Measurements from ENCODE around the gene OR2L13. TPM values are rescaled to one million over a fixed set of nuclear protein-coding genes. Genes with fewer than 3 reads are reported as not detected.
"Not testable (repeated sequence)": the region's sequence is repeated elsewhere in the genome, so short reads cannot be mapped to it uniquely, and the experiment has no call there.

Gene OR2L13
- 0.12 TPM in 1 of 2 replicates, not detected in the other for total RNA-seq (2014; rRNA removed; shearing (Covaris generic))

GRCh38 chr1:248094884-248095283 is at the start of gene OR2L13:
Gene OR2L13, plus strand, starts transcription at chr1:248095184. Its CDS starts 4,192 bp downstream, at chr1:248099376.
- DNase-seq (ENCODE audit: low spot score), result no peak

- DNase-seq (ENCODE audit: low spot score), result no peak
Measured at GRCh38 chr1:248045209-248045608, 49.8 kb upstream of the OR2L13 start.

GRCh38 chr1:248046536-248046935 is 48.4 kb upstream of the OR2L13 start, which contains the start of gene OR2L3:
Gene OR2L3, plus strand, starts transcription at chr1:248046836. Its CDS starts 13,846 bp downstream, at chr1:248060682.
- no peak for DNase-seq (ENCODE audit: low spot score)

- no peak for DNase-seq (ENCODE audit: low spot score)
Measured at GRCh38 chr1:248047008-248047407, 48.0 kb upstream of the OR2L13 start.

- DNase-seq (ENCODE audit: low spot score), result no peak
Measured at GRCh38 chr1:248054671-248055070, 40.3 kb upstream of the OR2L13 start.

- no peak for DNase-seq (ENCODE audit: low spot score)
Measured at GRCh38 chr1:248055261-248055660, 39.7 kb upstream of the OR2L13 start.

- no peak for DNase-seq (ENCODE audit: low spot score)
Measured at GRCh38 chr1:248065071-248065470, 29.9 kb upstream of the OR2L13 start.

GRCh38 chr1:248065604-248066003 is 29.4 kb upstream of the OR2L13 start:
- DNase-seq (ENCODE audit: low spot score), result no peak

GRCh38 chr1:248083864-248084263 is 11.1 kb upstream of the OR2L13 start:
- DNase-seq (ENCODE audit: low spot score), result not testable (repeated sequence)

GRCh38 chr1:248098529-248098928 is 3.5 kb downstream of the OR2L13 start:
- DNase-seq (ENCODE audit: low spot score), result no peak

- no peak for DNase-seq (ENCODE audit: low spot score)
Measured at GRCh38 chr1:248102847-248103246, 7.9 kb downstream of the OR2L13 start.

- DNase-seq (ENCODE audit: low spot score), result no peak
Measured at GRCh38 chr1:248111157-248111556, 16.2 kb downstream of the OR2L13 start.

- peak; percentile 29 for DNase-seq (ENCODE audit: low spot score)
Measured at GRCh38 chr1:248114890-248115289, 19.9 kb downstream of the OR2L13 start.

- no peak for DNase-seq (ENCODE audit: low spot score)
Measured at GRCh38 chr1:248127653-248128052, 32.7 kb downstream of the OR2L13 start.

GRCh38 chr1:248136811-248137210 is 41.8 kb downstream of the OR2L13 start:
- DNase-seq (ENCODE audit: low spot score), result no peak

GRCh38 chr1:248140846-248141245 is 45.9 kb downstream of the OR2L13 start:
- no peak for DNase-seq (ENCODE audit: low spot score)

GRCh38 chr1:248143311-248143710 is 48.3 kb downstream of the OR2L13 start:
- no peak for DNase-seq (ENCODE audit: low spot score)

- DNase-seq (ENCODE audit: low spot score), result no peak
Measured at GRCh38 chr1:248144513-248145198, 49.7 kb downstream of the OR2L13 start, which contains the start of gene OR2M5. Gene OR2M5, plus strand, starts transcription at chr1:248145148. Its CDS starts 0 bp downstream, at chr1:248145148.

Other genes with a start within 250 kb of the OR2L13 start
- gene TRIM58, start 238.0 kb upstream of the OR2L13 start, total RNA-seq (2014; rRNA removed; shearing (Covaris generic)), result not detected in 2 replicates
- not detected in 2 replicates for gene OR2W3, start 199.6 kb upstream of the OR2L13 start, total RNA-seq (2014; rRNA removed; shearing (Covaris generic))
- gene OR2T8, start 174.9 kb upstream of the OR2L13 start, total RNA-seq (2014; rRNA removed; shearing (Covaris generic)), result 0.21 TPM in 1 of 2 replicates, not detected in the other
- gene OR2AJ1, start 170.3 kb upstream of the OR2L13 start, total RNA-seq (2014; rRNA removed; shearing (Covaris generic)), result not detected in 2 replicates
- not detected in 2 replicates for gene OR2L8, start 146.3 kb upstream of the OR2L13 start, total RNA-seq (2014; rRNA removed; shearing (Covaris generic))
- gene OR2AK2, start 130.0 kb upstream of the OR2L13 start, total RNA-seq (2014; rRNA removed; shearing (Covaris generic)), result not detected in 2 replicates
- gene OR2L5, start 81.5 kb upstream of the OR2L13 start, total RNA-seq (2014; rRNA removed; shearing (Covaris generic)), result not detected in 2 replicates
- gene OR2L2, start 65.1 kb upstream of the OR2L13 start, total RNA-seq (2014; rRNA removed; shearing (Covaris generic)), result not detected in 2 replicates
- gene OR2L3, start 48.3 kb upstream of the OR2L13 start, total RNA-seq (2014; rRNA removed; shearing (Covaris generic)), result not detected in 2 replicates
- not detected in 2 replicates for gene OR2M5, start 50.0 kb downstream of the OR2L13 start, total RNA-seq (2014; rRNA removed; shearing (Covaris generic))
- gene OR2M2, start 79.6 kb downstream of the OR2L13 start, total RNA-seq (2014; rRNA removed; shearing (Covaris generic)), result not detected in 2 replicates
- 0.04 TPM in 1 of 2 replicates, not detected in the other for gene OR2M3, start 102.1 kb downstream of the OR2L13 start, total RNA-seq (2014; rRNA removed; shearing (Covaris generic))
- gene OR2M4, start 136.2 kb downstream of the OR2L13 start, total RNA-seq (2014; rRNA removed; shearing (Covaris generic)), result not detected in 2 replicates
- 0.79 TPM in 1 of 2 replicates, not detected in the other for gene OR2T33, start 182.8 kb downstream of the OR2L13 start, total RNA-seq (2014; rRNA removed; shearing (Covaris generic))
- not detected in 2 replicates for gene OR2T12, start 208.2 kb downstream of the OR2L13 start, total RNA-seq (2014; rRNA removed; shearing (Covaris generic))
- gene OR2M7, start 229.4 kb downstream of the OR2L13 start, total RNA-seq (2014; rRNA removed; shearing (Covaris generic)), result not detected in 2 replicates

All from H4 (cell line).